ENCODE measurements around the gene PTPRQ.

DNA sequence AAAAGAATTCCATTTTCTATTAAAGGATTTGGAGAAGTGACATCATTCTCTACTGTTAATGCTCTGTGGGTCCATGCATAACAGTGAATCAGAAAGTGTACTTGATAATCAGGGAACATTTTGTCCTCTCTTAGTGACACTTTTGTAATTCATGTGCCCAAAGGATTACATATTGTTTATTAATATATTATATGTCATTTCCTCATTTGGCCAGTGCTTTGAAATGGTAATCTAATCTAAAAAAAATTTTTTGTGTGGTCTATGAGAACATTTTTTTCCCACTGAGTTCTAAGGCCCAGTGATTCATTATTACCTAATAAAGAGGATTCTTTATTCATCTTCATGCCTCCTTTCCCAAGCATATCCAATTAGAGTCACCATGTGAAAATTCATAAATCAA, 183.7 kb downstream of the PTPRQ start:
- TF ChIP-seq POLR2A (IDR thresholded peaks at IDR 0.05) (no peak), CTCF (IDR thresholded peaks at IDR 0.05) (no peak)

Data from gastroesophageal sphincter (tissue), 3 donors.